HepG2 (cell line): ENCODE results near the gene CCL27. TPM values are rescaled to one million over a fixed set of nuclear protein-coding genes. Genes with fewer than 3 reads are reported as not detected.
A peak's percentile ranks its signal among the peaks of the same experiment; 100 is the strongest.

ENCODE experiments used
- ARNT ChIP-seq: fragments of 450-650 bp; IDR thresholded peaks from 2 replicates; pipeline ENCODE4 v1.6.1; 2017
- ARNTL ChIP-seq: sonication (generic); formaldehyde crosslinking; IDR thresholded peaks from 2 replicates; pipeline ENCODE4 v1.4.0; 2020; ENCODE audit warnings: mild to moderate bottlenecking, missing genetic modification reagents
- FOXM1 ChIP-seq: sonication (generic); formaldehyde crosslinking; IDR thresholded peaks from 2 replicates; pipeline ENCODE4 v1.5.0; 2020; ENCODE audit warnings: missing genetic modification reagents
- HDAC1 ChIP-seq: sonication (generic); formaldehyde crosslinking; IDR thresholded peaks from 2 replicates; pipeline ENCODE4 v1.5.1; 2020; ENCODE audit warnings: mild to moderate bottlenecking, missing genetic modification reagents
- HES4 ChIP-seq: sonication (generic); formaldehyde crosslinking; IDR thresholded peaks from 2 replicates; pipeline ENCODE4 v1.9.0; 2021; ENCODE audit warnings: mild to moderate bottlenecking, missing genetic modification reagents, borderline replicate concordance
- NFRKB ChIP-seq: fragments of 450-650 bp; IDR thresholded peaks from 2 replicates; pipeline ENCODE4 v1.6.1; 2017
- NFYB ChIP-seq: sonication (generic); formaldehyde crosslinking; IDR thresholded peaks from 2 replicates; pipeline ENCODE4 v1.4.0; 2020; ENCODE audit warnings: missing genetic modification reagents
- POLR2A ChIP-seq, 2 experiments: IDR thresholded peaks; 2 replicates each; pipeline ENCODE4 v1.6.1; 2011; ENCODE audit warnings: low read depth in 2 of 2, low read length in 2 of 2, mild to moderate bottlenecking in 1 of 2, moderate library complexity in 1 of 2; ENCODE audit not compliant: insufficient read depth in 1 of 2
- SP4 ChIP-seq: sonication (generic); formaldehyde crosslinking; IDR thresholded peaks from 2 replicates; pipeline ENCODE4 v1.8.1; 2023; ENCODE audit warnings: mild to moderate bottlenecking, missing genetic modification reagents
- TAF15 ChIP-seq: fragments of 200-400 bp; formaldehyde crosslinking; IDR thresholded peaks from one replicate; pipeline ENCODE4 v1.6.1; 2018; ENCODE audit warnings: mild to moderate bottlenecking, low read depth, low read length; ENCODE audit not compliant: poor library complexity, severe bottlenecking
- TBL1XR1 ChIP-seq: fragments of 150-350 bp; IDR thresholded peaks from 2 replicates; pipeline ENCODE4 v1.6.1; 2014; ENCODE audit warnings: borderline replicate concordance, low read length; ENCODE audit not compliant: partially characterized antibody
- TOPORS ChIP-seq: sonication (generic); formaldehyde crosslinking; IDR thresholded peaks from 2 replicates; pipeline ENCODE4 v1.8.0; 2023; ENCODE audit warnings: mild to moderate bottlenecking, missing genetic modification reagents
- U2AF2 ChIP-seq: fragments of 200-400 bp; formaldehyde crosslinking; IDR thresholded peaks from 2 replicates; pipeline ENCODE4 v1.6.1; 2017; ENCODE audit warnings: low read depth, mild to moderate bottlenecking, low read length
- ZFP37 ChIP-seq: sonication (generic); formaldehyde crosslinking; IDR thresholded peaks from 2 replicates; pipeline ENCODE4 v1.4.0; 2020; ENCODE audit warnings: missing genetic modification reagents, borderline replicate concordance
- ZMYM4 ChIP-seq: sonication (generic); formaldehyde crosslinking; IDR thresholded peaks from 2 replicates; pipeline ENCODE4 v1.8.1; 2023; ENCODE audit warnings: mild to moderate bottlenecking, missing genetic modification reagents
- ZNF205 ChIP-seq: IDR thresholded peaks from 2 replicates; pipeline ENCODE4 v1.6.1; 2018; ENCODE audit warnings: missing biosample characterization, missing genetic modification reagents
- ZNF350 ChIP-seq: sonication (generic); formaldehyde crosslinking; IDR thresholded peaks from 2 replicates; pipeline ENCODE4 v1.4.0; 2020; ENCODE audit warnings: mild to moderate bottlenecking, low read depth, missing genetic modification reagents, borderline replicate concordance
- ZNF569 ChIP-seq: sonication (generic); formaldehyde crosslinking; IDR thresholded peaks from 2 replicates; pipeline ENCODE4 v1.5.0; 2020; ENCODE audit warnings: mild to moderate bottlenecking, missing genetic modification reagents, moderate library complexity, borderline replicate concordance
- ZSCAN21 ChIP-seq: sonication (generic); formaldehyde crosslinking; IDR thresholded peaks from 2 replicates; pipeline ENCODE4 v1.8.0; 2022; ENCODE audit warnings: mild to moderate bottlenecking, missing genetic modification reagents, moderate library complexity, borderline replicate concordance
- polyA plus RNA-seq, 8 experiments: library from polyadenylated mRNA; depleted of rRNA in 3 of 8; stranded (reverse) in 7 of 8; unstranded in 1 of 8; fragments of >200 nt; fragmentation: Illumina TruSeq in 4 of 8; extraction: Trizol in 4 of 8; gene quantifications; 2 replicates each; pipeline versions ENCODE4 v1.2.1 to v1.2.3, GENCODE V29; 2011 to 2016; ENCODE audit warnings: low read depth in 4 of 8, missing spikeins in 1 of 8, mixed read lengths in 1 of 8; ENCODE audit not compliant: insufficient read depth in 1 of 8
- total RNA-seq, 5 experiments: library from RNA; depleted of rRNA; stranded (reverse); fragments of >200 nt; fragmentation: Illumina TruSeq; extraction: Trizol; gene quantifications; 2 replicates each; pipeline ENCODE4 v1.2.3, GENCODE V29; 2016; ENCODE audit warnings: low read depth in 1 of 5
- TF ChIP-seq, protein P1 (sequence below): sonication (generic); formaldehyde crosslinking; IDR thresholded peaks from 2 replicates; pipeline ENCODE4 v1.9.0; 2021; ENCODE audit warnings: missing genetic modification reagents, borderline replicate concordance
- TF ChIP-seq, protein P2 (sequence below): sonication (generic); formaldehyde crosslinking; IDR thresholded peaks from 2 replicates; pipeline ENCODE4 v1.4.0; 2020; ENCODE audit warnings: low read depth, mild to moderate bottlenecking, missing genetic modification reagents
- TF ChIP-seq, protein P3 (sequence below): sonication (generic); formaldehyde crosslinking; conservative IDR thresholded peaks from 2 replicates; pipeline ENCODE4 v1.8.0; 2022; ENCODE audit warnings: low read depth, missing genetic modification reagents
- TF ChIP-seq, protein P4 (sequence below): sonication (generic); formaldehyde crosslinking; IDR thresholded peaks from 2 replicates; pipeline ENCODE4 v1.4.0; 2020; ENCODE audit warnings: mild to moderate bottlenecking, missing genetic modification reagents
- TF ChIP-seq, protein P5 (sequence below): sonication (generic); IDR thresholded peaks from 2 replicates; pipeline ENCODE4 v1.6.1; 2016; ENCODE audit warnings: low read depth, borderline replicate concordance

The CCL27 gene
- total and polyA plus RNA-seq, 2 of the 13 experiments (the other 11 are each of a cell fraction or from before 2014, with no cell fraction given), result not detected

DNA sequence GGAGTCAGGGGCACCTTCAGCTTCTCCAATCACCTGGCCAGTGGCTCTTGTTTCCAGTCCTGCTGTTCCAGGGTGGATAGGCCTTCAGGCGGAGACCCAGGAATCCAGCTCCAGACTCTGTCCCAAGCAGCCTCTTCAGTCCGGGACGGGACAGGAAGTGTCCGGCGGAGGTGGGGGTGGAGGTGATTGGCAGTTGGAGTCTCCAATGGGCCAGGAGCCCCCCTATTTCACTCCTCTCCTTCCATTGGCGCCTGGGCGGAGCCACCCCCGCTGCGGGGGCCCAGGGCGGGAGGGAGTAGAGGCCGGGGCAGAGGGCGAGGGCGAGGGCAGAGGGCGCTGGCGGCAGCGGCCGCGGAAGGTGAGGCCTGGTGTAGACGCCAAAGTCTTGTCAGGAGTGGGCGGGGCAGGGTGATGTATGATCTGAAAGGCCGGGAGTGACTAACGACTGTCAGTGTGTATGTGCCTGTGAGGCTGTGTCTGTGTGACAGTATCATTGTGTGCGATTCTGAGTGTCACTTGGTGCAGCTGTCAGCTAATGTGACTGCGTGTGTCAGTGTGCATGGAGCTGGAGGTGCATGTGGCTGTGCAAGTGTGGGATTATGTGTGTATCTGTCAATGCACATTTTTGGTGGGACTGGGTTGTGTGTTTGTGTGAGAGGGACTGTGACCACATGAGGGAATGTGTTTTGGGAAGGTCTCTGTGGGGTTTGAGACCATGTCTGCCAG is 10.4 kb downstream of the CCL27 start, which contains the start of gene IL11RA (continued):
- TF ChIP-seq, protein P1, sequence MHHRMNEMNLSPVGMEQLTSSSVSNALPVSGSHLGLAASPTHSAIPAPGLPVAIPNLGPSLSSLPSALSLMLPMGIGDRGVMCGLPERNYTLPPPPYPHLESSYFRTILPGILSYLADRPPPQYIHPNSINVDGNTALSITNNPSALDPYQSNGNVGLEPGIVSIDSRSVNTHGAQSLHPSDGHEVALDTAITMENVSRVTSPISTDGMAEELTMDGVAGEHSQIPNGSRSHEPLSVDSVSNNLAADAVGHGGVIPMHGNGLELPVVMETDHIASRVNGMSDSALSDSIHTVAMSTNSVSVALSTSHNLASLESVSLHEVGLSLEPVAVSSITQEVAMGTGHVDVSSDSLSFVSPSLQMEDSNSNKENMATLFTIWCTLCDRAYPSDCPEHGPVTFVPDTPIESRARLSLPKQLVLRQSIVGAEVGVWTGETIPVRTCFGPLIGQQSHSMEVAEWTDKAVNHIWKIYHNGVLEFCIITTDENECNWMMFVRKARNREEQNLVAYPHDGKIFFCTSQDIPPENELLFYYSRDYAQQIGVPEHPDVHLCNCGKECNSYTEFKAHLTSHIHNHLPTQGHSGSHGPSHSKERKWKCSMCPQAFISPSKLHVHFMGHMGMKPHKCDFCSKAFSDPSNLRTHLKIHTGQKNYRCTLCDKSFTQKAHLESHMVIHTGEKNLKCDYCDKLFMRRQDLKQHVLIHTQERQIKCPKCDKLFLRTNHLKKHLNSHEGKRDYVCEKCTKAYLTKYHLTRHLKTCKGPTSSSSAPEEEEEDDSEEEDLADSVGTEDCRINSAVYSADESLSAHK, result no peak
- 0 out of 2 replicates have a peak, but pooled peaks have one; percentile 31 for TF ChIP-seq SP4 (CRISPR knock-in tag)
- peak in 1 of 2 experiments; percentile 25; a peak in 1 of 4 replicates for TF ChIP-seq POLR2A (IDR thresholded peaks at IDR 0.05; ENCODE audit: insufficient read depth in 1 of 2, low read depth in 2 of 2, low read length in 2 of 2)
- TF ChIP-seq, protein P2, sequence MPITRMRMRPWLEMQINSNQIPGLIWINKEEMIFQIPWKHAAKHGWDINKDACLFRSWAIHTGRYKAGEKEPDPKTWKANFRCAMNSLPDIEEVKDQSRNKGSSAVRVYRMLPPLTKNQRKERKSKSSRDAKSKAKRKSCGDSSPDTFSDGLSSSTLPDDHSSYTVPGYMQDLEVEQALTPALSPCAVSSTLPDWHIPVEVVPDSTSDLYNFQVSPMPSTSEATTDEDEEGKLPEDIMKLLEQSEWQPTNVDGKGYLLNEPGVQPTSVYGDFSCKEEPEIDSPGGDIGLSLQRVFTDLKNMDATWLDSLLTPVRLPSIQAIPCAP (CRISPR knock-in tag), result no peak
- no peak for TF ChIP-seq ARNTL
- TF ChIP-seq ZNF569 (CRISPR knock-in tag), result no peak
- TF ChIP-seq, protein P3, sequence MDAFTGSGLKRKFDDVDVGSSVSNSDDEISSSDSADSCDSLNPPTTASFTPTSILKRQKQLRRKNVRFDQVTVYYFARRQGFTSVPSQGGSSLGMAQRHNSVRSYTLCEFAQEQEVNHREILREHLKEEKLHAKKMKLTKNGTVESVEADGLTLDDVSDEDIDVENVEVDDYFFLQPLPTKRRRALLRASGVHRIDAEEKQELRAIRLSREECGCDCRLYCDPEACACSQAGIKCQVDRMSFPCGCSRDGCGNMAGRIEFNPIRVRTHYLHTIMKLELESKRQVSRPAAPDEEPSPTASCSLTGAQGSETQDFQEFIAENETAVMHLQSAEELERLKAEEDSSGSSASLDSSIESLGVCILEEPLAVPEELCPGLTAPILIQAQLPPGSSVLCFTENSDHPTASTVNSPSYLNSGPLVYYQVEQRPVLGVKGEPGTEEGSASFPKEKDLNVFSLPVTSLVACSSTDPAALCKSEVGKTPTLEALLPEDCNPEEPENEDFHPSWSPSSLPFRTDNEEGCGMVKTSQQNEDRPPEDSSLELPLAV, result no peak
- peak; percentile 71 for TF ChIP-seq HDAC1 (CRISPR knock-in tag)
- TF ChIP-seq FOXM1 (CRISPR knock-in tag), result no peak
- peak; percentile 82 for TF ChIP-seq TAF15
- peak; percentile 75; the same call in 1 of the 2 replicates for TF ChIP-seq TOPORS
- TF ChIP-seq TBL1XR1, result no peak
- peak; percentile 64 for TF ChIP-seq ZMYM4 (CRISPR knock-in tag)
- no peak for TF ChIP-seq ZSCAN21 (CRISPR knock-in tag)
- TF ChIP-seq ZNF205 (CRISPR knock-in tag), result no peak; the same call in 1 of the 2 replicates
- no peak for TF ChIP-seq ZFP37 (CRISPR knock-in tag)
- no peak for TF ChIP-seq ARNT
- TF ChIP-seq HES4 (CRISPR knock-in tag), result no peak
- TF ChIP-seq, protein P4, sequence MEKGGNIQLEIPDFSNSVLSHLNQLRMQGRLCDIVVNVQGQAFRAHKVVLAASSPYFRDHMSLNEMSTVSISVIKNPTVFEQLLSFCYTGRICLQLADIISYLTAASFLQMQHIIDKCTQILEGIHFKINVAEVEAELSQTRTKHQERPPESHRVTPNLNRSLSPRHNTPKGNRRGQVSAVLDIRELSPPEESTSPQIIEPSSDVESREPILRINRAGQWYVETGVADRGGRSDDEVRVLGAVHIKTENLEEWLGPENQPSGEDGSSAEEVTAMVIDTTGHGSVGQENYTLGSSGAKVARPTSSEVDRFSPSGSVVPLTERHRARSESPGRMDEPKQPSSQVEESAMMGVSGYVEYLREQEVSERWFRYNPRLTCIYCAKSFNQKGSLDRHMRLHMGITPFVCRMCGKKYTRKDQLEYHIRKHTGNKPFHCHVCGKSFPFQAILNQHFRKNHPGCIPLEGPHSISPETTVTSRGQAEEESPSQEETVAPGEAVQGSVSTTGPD, result no peak
- peak; percentile 88 for TF ChIP-seq NFYB
- TF ChIP-seq, protein P5, sequence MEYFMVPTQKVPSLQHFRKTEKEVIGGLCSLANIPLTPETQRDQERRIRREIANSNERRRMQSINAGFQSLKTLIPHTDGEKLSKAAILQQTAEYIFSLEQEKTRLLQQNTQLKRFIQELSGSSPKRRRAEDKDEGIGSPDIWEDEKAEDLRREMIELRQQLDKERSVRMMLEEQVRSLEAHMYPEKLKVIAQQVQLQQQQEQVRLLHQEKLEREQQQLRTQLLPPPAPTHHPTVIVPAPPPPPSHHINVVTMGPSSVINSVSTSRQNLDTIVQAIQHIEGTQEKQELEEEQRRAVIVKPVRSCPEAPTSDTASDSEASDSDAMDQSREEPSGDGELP, result no peak
- TF ChIP-seq NFRKB, result no peak
- TF ChIP-seq ZNF350, result no peak
- no peak for TF ChIP-seq U2AF2
